HepG2 (cell line): ENCODE data around the gene MDH1. TPM values are rescaled to one million over a fixed set of nuclear protein-coding genes. Genes with fewer than 3 reads are reported as not detected.
A peak's percentile ranks its signal among the peaks of the same experiment; 100 is the strongest.

ENCODE experiments used
- CCDC6 ChIP-seq: sonication (generic); formaldehyde crosslinking; IDR thresholded peaks from 2 replicates; pipeline ENCODE4 v1.8.1; 2022; ENCODE audit warnings: mild to moderate bottlenecking, missing genetic modification reagents, moderate library complexity
- CEBPG ChIP-seq: IDR thresholded peaks from 2 replicates; pipeline ENCODE4 v1.6.1; 2016
- GATAD1 ChIP-seq: IDR thresholded peaks from 2 replicates; pipeline ENCODE4 v1.6.1; 2016; ENCODE audit warnings: missing genetic modification reagents, missing compliant biosample characterization
- HDAC2 ChIP-seq: sonication (generic); formaldehyde crosslinking; IDR thresholded peaks from 2 replicates; pipeline ENCODE4 v1.4.0; 2020; ENCODE audit warnings: missing genetic modification reagents
- HOXA5 ChIP-seq: sonication (generic); formaldehyde crosslinking; IDR thresholded peaks from 2 replicates; pipeline ENCODE4 v1.4.0; 2020; ENCODE audit warnings: missing genetic modification reagents
- NCOA1 ChIP-seq: sonication (generic); formaldehyde crosslinking; IDR thresholded peaks from 2 replicates; pipeline ENCODE4 v1.9.0; 2021; ENCODE audit warnings: missing genetic modification reagents
- NKX3-1 ChIP-seq: sonication (generic); formaldehyde crosslinking; IDR thresholded peaks from 2 replicates; pipeline ENCODE4 v1.5.0; 2020; ENCODE audit warnings: missing genetic modification reagents
- POLR2A ChIP-seq, 2 experiments: IDR thresholded peaks; 2 replicates each; pipeline ENCODE4 v1.6.1; 2011; ENCODE audit warnings: low read depth in 2 of 2, low read length in 2 of 2, mild to moderate bottlenecking in 1 of 2, moderate library complexity in 1 of 2; ENCODE audit not compliant: insufficient read depth in 1 of 2
- SIX1 ChIP-seq: sonication (generic); formaldehyde crosslinking; IDR thresholded peaks from 2 replicates; pipeline ENCODE4 v1.4.0; 2020; ENCODE audit warnings: missing genetic modification reagents, borderline replicate concordance
- SOX13 ChIP-seq, 3 experiments: fragments of 450-650 bp in 1 of 3; sonication (generic) in 1 of 3; formaldehyde crosslinking in 1 of 3; IDR thresholded peaks in 2 of 3; conservative IDR thresholded peaks in 1 of 3; 2 replicates each; pipeline versions ENCODE4 v1.5.0 to v1.6.1; 2016 to 2020; ENCODE audit warnings: antibody characterized with exemption in 1 of 3, mild to moderate bottlenecking in 1 of 3, missing compliant biosample characterization in 1 of 3, missing genetic modification reagents in 1 of 3, moderate library complexity in 1 of 3
- SP5 ChIP-seq: IDR thresholded peaks from 2 replicates; pipeline ENCODE4 v1.6.1; 2016; ENCODE audit warnings: low read depth, borderline replicate concordance
- SYNCRIP ChIP-seq: fragments of 200-400 bp; formaldehyde crosslinking; IDR thresholded peaks from 2 replicates; pipeline ENCODE4 v1.6.1; 2018; ENCODE audit warnings: mild to moderate bottlenecking, low read depth, low read length; ENCODE audit not compliant: insufficient read depth
- XRCC5 ChIP-seq: fragments of 200-400 bp; formaldehyde crosslinking; optimal IDR thresholded peaks from 2 replicates; pipeline ENCODE3; 2017; ENCODE audit warnings: mild to moderate bottlenecking, low read length
- ZNF260 ChIP-seq: sonication (generic); formaldehyde crosslinking; IDR thresholded peaks from 2 replicates; pipeline ENCODE4 v1.4.0; 2020; ENCODE audit warnings: missing genetic modification reagents, low read depth, mild to moderate bottlenecking, borderline replicate concordance
- ZNF510 ChIP-seq: sonication (generic); formaldehyde crosslinking; IDR thresholded peaks from 2 replicates; pipeline ENCODE4 v1.4.0; 2020; ENCODE audit warnings: low read depth, mild to moderate bottlenecking, missing genetic modification reagents
- ZNF556 ChIP-seq: sonication (generic); formaldehyde crosslinking; IDR thresholded peaks from 2 replicates; pipeline ENCODE4 v1.4.0; 2020; ENCODE audit warnings: mild to moderate bottlenecking, missing genetic modification reagents, borderline replicate concordance
- polyA plus RNA-seq, 8 experiments: library from polyadenylated mRNA; depleted of rRNA in 3 of 8; stranded (reverse) in 7 of 8; unstranded in 1 of 8; fragments of >200 nt; fragmentation: Illumina TruSeq in 4 of 8; extraction: Trizol in 4 of 8; gene quantifications; 2 replicates each; pipeline versions ENCODE4 v1.2.1 to v1.2.3, GENCODE V29; 2011 to 2016; ENCODE audit warnings: low read depth in 4 of 8, missing spikeins in 1 of 8, mixed read lengths in 1 of 8; ENCODE audit not compliant: insufficient read depth in 1 of 8
- total RNA-seq, 5 experiments: library from RNA; depleted of rRNA; stranded (reverse); fragments of >200 nt; fragmentation: Illumina TruSeq; extraction: Trizol; gene quantifications; 2 replicates each; pipeline ENCODE4 v1.2.3, GENCODE V29; 2016; ENCODE audit warnings: low read depth in 1 of 5
- TF ChIP-seq, protein P1 (sequence below): sonication (generic); formaldehyde crosslinking; IDR thresholded peaks from 2 replicates; pipeline ENCODE4 v1.5.0; 2020; ENCODE audit warnings: mild to moderate bottlenecking, missing genetic modification reagents, borderline replicate concordance
- TF ChIP-seq, protein P2 (sequence below): sonication (generic); formaldehyde crosslinking; IDR thresholded peaks from 2 replicates; pipeline ENCODE4 v1.4.0; 2020; ENCODE audit warnings: mild to moderate bottlenecking, missing genetic modification reagents
- TF ChIP-seq, protein P3 (sequence below): sonication (generic); formaldehyde crosslinking; IDR thresholded peaks from 2 replicates; pipeline ENCODE4 v1.4.0; 2020; ENCODE audit warnings: missing genetic modification reagents, mild to moderate bottlenecking, borderline replicate concordance
- TF ChIP-seq, protein P4 (sequence below): sonication (generic); formaldehyde crosslinking; IDR thresholded peaks from 2 replicates; pipeline ENCODE4 v1.5.1; 2020; ENCODE audit warnings: mild to moderate bottlenecking, missing genetic modification reagents, borderline replicate concordance

MDH1 gene
- total and polyA plus RNA-seq, 2 of the 13 experiments (the other 11 are each of a cell fraction or from before 2014, with no cell fraction given): 293 to 415 TPM

DNA sequence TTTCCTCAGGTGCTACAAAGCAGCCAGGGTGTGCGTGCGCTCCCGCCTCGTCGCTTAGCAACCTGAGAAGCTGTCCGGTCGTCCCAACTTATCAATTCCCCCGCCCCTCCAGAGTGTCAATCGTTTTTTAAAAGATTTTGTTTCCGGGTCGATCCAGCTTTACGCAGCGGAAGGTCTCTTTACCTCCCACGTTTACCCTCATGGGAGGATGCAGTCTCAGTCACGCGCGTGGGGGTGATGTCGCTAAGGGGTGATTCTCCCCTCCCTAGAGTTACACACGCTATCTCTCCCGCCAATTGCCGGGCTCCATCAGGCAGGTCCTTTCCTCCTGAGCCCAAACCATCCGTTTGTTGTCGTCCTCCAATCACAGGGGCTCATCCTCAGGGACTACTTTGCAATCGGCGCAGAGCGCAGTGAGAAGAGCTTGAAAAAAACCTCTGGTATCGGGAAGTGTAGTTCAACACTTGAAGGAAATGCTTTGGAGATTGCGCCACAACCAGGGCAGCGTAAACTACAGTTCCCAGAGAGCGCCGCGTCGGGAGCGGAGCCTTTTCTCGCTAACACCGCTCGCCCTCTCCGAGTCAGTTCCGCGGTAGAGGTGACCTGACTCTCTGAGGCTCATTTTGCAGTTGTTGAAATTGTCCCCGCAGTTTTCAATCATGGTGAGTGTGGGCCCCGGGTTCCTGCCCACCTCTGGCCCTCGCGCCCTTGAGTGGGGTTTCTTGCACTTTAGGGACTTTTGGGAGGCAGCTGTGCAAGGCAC lies at the start of gene MDH1, which contains the start of gene WDPCP (continued):
- TF ChIP-seq, protein P1, sequence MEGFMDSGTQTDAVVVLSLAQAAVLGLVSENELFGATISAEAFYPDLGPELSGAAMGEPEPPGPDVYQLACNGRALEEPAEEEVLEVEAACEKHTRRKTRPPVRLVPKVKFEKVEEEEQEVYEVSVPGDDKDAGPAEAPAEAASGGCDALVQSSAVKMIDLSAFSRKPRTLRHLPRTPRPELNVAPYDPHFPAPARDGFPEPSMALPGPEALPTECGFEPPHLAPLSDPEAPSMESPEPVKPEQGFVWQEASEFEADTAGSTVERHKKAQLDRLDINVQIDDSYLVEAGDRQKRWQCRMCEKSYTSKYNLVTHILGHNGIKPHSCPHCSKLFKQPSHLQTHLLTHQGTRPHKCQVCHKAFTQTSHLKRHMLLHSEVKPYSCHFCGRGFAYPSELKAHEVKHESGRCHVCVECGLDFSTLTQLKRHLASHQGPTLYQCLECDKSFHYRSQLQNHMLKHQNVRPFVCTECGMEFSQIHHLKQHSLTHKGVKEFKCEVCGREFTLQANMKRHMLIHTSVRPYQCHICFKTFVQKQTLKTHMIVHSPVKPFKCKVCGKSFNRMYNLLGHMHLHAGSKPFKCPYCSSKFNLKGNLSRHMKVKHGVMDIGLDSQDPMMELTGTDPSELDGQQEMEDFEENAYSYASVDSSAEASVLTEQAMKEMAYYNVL (CRISPR knock-in tag): peak; percentile 25; the same call in 1 of the 2 replicates
- TF ChIP-seq CEBPG (peak; percentile 92), HDAC2 (peak; percentile 83; the same call in 1 of the 2 replicates), POLR2A (IDR thresholded peaks at IDR 0.05; ENCODE audit: insufficient read depth in 1 of 2, low read depth in 2 of 2, low read length in 2 of 2) (peak; percentile 89 to 90), GATAD1 (CRISPR knock-in tag) (peak; percentile 95), ZNF510 (CRISPR knock-in tag) (no peak; the same call in 1 of the 2 replicates), SOX13 (IDR thresholded peaks at IDR 0.05) (peak; percentile 31; the same call in 1 of the 2 replicates), SOX13 (CRISPR knock-in tag; conservative IDR thresholded peaks at IDR 0.05 in 1 of 2, IDR thresholded peaks at IDR 0.05 in 1 of 2) (peak; percentile 54 to 60; a peak in 3 of 4 replicates), NCOA1 (CRISPR knock-in tag) (no peak), SIX1 (CRISPR knock-in tag) (peak; percentile 8; the same call in 1 of the 2 replicates), ZNF260 (no peak), SYNCRIP (no peak), SP5 (CRISPR knock-in tag) (peak; percentile 47; the same call in 1 of the 2 replicates), XRCC5 (peak; percentile 95), ZNF556 (CRISPR knock-in tag) (no peak; the same call in 1 of the 2 replicates), HOXA5 (CRISPR knock-in tag) (no peak; the same call in 1 of the 2 replicates), CCDC6 (no peak), NKX3-1 (CRISPR knock-in tag) (no peak)
- TF ChIP-seq, protein P2, sequence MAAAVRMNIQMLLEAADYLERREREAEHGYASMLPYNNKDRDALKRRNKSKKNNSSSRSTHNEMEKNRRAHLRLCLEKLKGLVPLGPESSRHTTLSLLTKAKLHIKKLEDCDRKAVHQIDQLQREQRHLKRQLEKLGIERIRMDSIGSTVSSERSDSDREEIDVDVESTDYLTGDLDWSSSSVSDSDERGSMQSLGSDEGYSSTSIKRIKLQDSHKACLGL (CRISPR knock-in tag): no peak; the same call in 1 of the 2 replicates
- TF ChIP-seq, protein P3, sequence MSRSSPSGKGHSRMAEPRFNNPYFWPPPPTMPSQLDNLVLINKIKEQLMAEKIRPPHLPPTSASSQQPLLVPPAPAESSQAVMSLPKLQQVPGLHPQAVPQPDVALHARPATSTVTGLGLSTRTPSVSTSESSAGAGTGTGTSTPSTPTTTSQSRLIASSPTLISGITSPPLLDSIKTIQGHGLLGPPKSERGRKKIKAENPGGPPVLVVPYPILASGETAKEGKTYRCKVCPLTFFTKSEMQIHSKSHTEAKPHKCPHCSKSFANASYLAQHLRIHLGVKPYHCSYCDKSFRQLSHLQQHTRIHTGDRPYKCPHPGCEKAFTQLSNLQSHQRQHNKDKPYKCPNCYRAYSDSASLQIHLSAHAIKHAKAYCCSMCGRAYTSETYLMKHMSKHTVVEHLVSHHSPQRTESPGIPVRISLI (CRISPR knock-in tag): peak; percentile 98
- TF ChIP-seq, protein P4, sequence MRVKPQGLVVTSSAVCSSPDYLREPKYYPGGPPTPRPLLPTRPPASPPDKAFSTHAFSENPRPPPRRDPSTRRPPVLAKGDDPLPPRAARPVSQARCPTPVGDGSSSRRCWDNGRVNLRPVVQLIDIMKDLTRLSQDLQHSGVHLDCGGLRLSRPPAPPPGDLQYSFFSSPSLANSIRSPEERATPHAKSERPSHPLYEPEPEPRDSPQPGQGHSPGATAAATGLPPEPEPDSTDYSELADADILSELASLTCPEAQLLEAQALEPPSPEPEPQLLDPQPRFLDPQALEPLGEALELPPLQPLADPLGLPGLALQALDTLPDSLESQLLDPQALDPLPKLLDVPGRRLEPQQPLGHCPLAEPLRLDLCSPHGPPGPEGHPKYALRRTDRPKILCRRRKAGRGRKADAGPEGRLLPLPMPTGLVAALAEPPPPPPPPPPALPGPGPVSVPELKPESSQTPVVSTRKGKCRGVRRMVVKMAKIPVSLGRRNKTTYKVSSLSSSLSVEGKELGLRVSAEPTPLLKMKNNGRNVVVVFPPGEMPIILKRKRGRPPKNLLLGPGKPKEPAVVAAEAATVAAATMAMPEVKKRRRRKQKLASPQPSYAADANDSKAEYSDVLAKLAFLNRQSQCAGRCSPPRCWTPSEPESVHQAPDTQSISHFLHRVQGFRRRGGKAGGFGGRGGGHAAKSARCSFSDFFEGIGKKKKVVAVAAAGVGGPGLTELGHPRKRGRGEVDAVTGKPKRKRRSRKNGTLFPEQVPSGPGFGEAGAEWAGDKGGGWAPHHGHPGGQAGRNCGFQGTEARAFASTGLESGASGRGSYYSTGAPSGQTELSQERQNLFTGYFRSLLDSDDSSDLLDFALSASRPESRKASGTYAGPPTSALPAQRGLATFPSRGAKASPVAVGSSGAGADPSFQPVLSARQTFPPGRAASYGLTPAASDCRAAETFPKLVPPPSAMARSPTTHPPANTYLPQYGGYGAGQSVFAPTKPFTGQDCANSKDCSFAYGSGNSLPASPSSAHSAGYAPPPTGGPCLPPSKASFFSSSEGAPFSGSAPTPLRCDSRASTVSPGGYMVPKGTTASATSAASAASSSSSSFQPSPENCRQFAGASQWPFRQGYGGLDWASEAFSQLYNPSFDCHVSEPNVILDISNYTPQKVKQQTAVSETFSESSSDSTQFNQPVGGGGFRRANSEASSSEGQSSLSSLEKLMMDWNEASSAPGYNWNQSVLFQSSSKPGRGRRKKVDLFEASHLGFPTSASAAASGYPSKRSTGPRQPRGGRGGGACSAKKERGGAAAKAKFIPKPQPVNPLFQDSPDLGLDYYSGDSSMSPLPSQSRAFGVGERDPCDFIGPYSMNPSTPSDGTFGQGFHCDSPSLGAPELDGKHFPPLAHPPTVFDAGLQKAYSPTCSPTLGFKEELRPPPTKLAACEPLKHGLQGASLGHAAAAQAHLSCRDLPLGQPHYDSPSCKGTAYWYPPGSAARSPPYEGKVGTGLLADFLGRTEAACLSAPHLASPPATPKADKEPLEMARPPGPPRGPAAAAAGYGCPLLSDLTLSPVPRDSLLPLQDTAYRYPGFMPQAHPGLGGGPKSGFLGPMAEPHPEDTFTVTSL (CRISPR knock-in tag): no peak
